GM18498 (cell line): Measurements from ENCODE around the gene PSME3.

Source experiments
- ATAC-seq: cut with Tn5 transposase; IDR thresholded peaks from one replicate; pipeline ENCODE4 v1.9.1; 2021; ENCODE audit warnings: mild to moderate bottlenecking, moderate library complexity; ENCODE audit not compliant: unreplicated experiment

The PSME3 gene

GRCh38 chr17:42832934-42833766, at the start of gene PSME3:
Gene PSME3 (plus strand): TSS chr17:42833397. CDS start chr17:42833632, 235 bp downstream.
- peak; percentile 86 for ATAC-seq

- no peak for ATAC-seq
Observed at GRCh38 chr17:42783791-42784138, 49.4 kb upstream of the PSME3 start.

- ATAC-seq = no peak
Observed at GRCh38 chr17:42784409-42784808, 48.8 kb upstream of the PSME3 start.

GRCh38 chr17:42784811-42785592, 48.2 kb upstream of the PSME3 start:
- no peak for ATAC-seq

- ATAC-seq = no peak
Observed at GRCh38 chr17:42787266-42787665, 45.9 kb upstream of the PSME3 start.

- ATAC-seq = no peak
Observed at GRCh38 chr17:42791948-42792347, 41.2 kb upstream of the PSME3 start.

- no peak for ATAC-seq
Observed at GRCh38 chr17:42792545-42792944, 40.7 kb upstream of the PSME3 start.

GRCh38 chr17:42795061-42795460, 38.1 kb upstream of the PSME3 start:
- ATAC-seq = no peak

GRCh38 chr17:42795465-42795864, 37.7 kb upstream of the PSME3 start:
- ATAC-seq = no peak

GRCh38 chr17:42796066-42796758, 37.0 kb upstream of the PSME3 start:
- ATAC-seq = no peak

GRCh38 chr17:42797067-42798007, 35.9 kb upstream of the PSME3 start:
- no peak for ATAC-seq

GRCh38 chr17:42798011-42798382, 35.2 kb upstream of the PSME3 start:
- ATAC-seq = no peak

GRCh38 chr17:42798383-42799380, 34.5 kb upstream of the PSME3 start, which contains the start of the genes CNTD1 and COA3:
Gene CNTD1 (plus strand): TSS chr17:42798861. CDS start chr17:42799068, 207 bp downstream.
Gene COA3 (minus strand): TSS chr17:42798704. CDS start chr17:42798681, 23 bp downstream.
- ATAC-seq = peak; percentile 82

GRCh38 chr17:42803074-42803883, 29.9 kb upstream of the PSME3 start:
- ATAC-seq = no peak

GRCh38 chr17:42804918-42805367, 28.3 kb upstream of the PSME3 start:
- no peak for ATAC-seq

- ATAC-seq = no peak
Observed at GRCh38 chr17:42806249-42806648, 26.9 kb upstream of the PSME3 start.

- ATAC-seq = no peak
Observed at GRCh38 chr17:42809250-42809649, 23.9 kb upstream of the PSME3 start.
